Panc1 (cell line): ENCODE results near the gene TMEM117. TPM values are rescaled to one million over a fixed set of nuclear protein-coding genes. Genes with fewer than 3 reads are reported as not detected.

ENCODE experiments used
- ATAC-seq: fragments of 200-7000 bp; cut with Tn5 transposase; 2 replicates; pipeline ENCODE4 v1.9.1; 2020; ENCODE audit warnings: mild to moderate bottlenecking, moderate library complexity
- BruUV-seq: library from RNA; stranded (reverse); fragments of 400-500 nt; replicated peaks from 2 replicates; lab custom pipeline; 2021; lab: Mats Ljungman, UMichigan
- CTCF ChIA-PET: fragments of 300-600 bp; sonication (Branson Sonifier 250); formaldehyde crosslinking; loops from one replicate; lab custom pipeline; 2022; ENCODE audit warnings: antibody characterized with exemption; lab: Charles Lee
- POLR2A ChIA-PET: fragments of 300-600 bp; sonication (Branson Sonifier 250); formaldehyde crosslinking; loops from one replicate; lab custom pipeline; 2022; ENCODE audit warnings: antibody characterized with exemption; lab: Charles Lee
- DNase-seq: peaks from one replicate; pipeline ENCODE4 v3.0.0-alpha.2; 2010; ENCODE audit warnings: low read depth, low spot score
- H3K27ac ChIP-seq: 2 replicates; pipeline ENCODE4 v1.5.1; 2011; ENCODE audit warnings: mild to moderate bottlenecking, low read length, inconsistent platforms
- H3K27me3 ChIP-seq: fragments of 200-500 bp; sonication (Bioruptor generic); 2 replicates; pipeline ENCODE4 v1.6.0; 2014; ENCODE audit warnings: low read length, inconsistent platforms; ENCODE audit not compliant: control insufficient read depth, insufficient read depth
- H3K36me3 ChIP-seq: fragments of 200-500 bp; sonication (Bioruptor generic); 2 replicates; pipeline ENCODE4 v1.5.1; 2014; ENCODE audit warnings: inconsistent platforms, mild to moderate bottlenecking, low read length, moderate library complexity; ENCODE audit not compliant: control insufficient read depth, insufficient read depth
- H3K4me1 ChIP-seq: 2 replicates; pipeline ENCODE4 v1.5.1; 2011; ENCODE audit warnings: inconsistent platforms, mild to moderate bottlenecking, low read length, moderate library complexity; ENCODE audit not compliant: control insufficient read depth, insufficient read depth
- H3K4me3 ChIP-seq, 2 experiments: 2 replicates each; pipeline ENCODE4 v1.5.1; 2011 to 2012; ENCODE audit warnings: low read depth in 2 of 2, low read length in 2 of 2, mild to moderate bottlenecking in 2 of 2, inconsistent platforms in 1 of 2, moderate library complexity in 1 of 2
- H3K9me3 ChIP-seq: fragments of 200-500 bp; sonication (Bioruptor generic); 2 replicates; pipeline ENCODE4 v1.5.1; 2014; ENCODE audit warnings: low read depth, mild to moderate bottlenecking, inconsistent platforms, low read length, moderate library complexity; ENCODE audit not compliant: control insufficient read depth, insufficient read depth
- CTCF ChIP-seq: fragments of 450-650 bp; IDR thresholded peaks from 2 replicates; pipeline ENCODE4 v1.5.1; 2017; ENCODE audit warnings: mild to moderate bottlenecking
- POLR2AphosphoS5 ChIP-seq: IDR thresholded peaks from 2 replicates; pipeline ENCODE4 v1.6.1; 2012; ENCODE audit warnings: mild to moderate bottlenecking, low read depth, low read length, moderate library complexity
- REST ChIP-seq, 2 experiments: IDR thresholded peaks; 2 replicates each; pipeline ENCODE4 v1.6.1; 2011 to 2012; ENCODE audit warnings: low read depth in 2 of 2, control low read depth in 1 of 2, low read length in 1 of 2, mild to moderate bottlenecking in 1 of 2, moderate library complexity in 1 of 2; ENCODE audit not compliant: insufficient read depth in 1 of 2
- SIN3A ChIP-seq: IDR thresholded peaks from 2 replicates; pipeline ENCODE4 v1.6.1; 2012; ENCODE audit warnings: low read depth, mild to moderate bottlenecking, low read length, moderate library complexity, borderline replicate concordance; ENCODE audit not compliant: insufficient read depth
- TCF7L2 ChIP-seq: IDR thresholded peaks from 2 replicates; pipeline ENCODE4 v1.6.1; 2011; ENCODE audit warnings: mild to moderate bottlenecking, low read depth, low read length, inconsistent platforms
- in situ Hi-C: cut with HindIII; loops from 2 replicates; pipeline ENCODE4 v1.10.0; 2016; ENCODE audit warnings: low sequenced_read_pairs, low pct_unique_long_range_greater_than_20kb
- intact Hi-C: fragments of 100-400 bp; cut with micrococcal nuclease; formaldehyde crosslinking; loops from one replicate; pipeline ENCODE4 v1.10.0; 2022; ENCODE audit not compliant: unreplicated experiment
- total RNA-seq: library from RNA; stranded (reverse); gene quantifications from one replicate; pipeline ENCODE4 v1.2.1, GENCODE V29; 2021; ENCODE audit not compliant: unreplicated experiment

TMEM117 gene
- total RNA-seq, 1 experiment from 2014 or later = 5.5 TPM

GRCh38 chr12:44342371-44342770 is 506.5 kb downstream of the TMEM117 start:
- H3K27me3 ChIP-seq = no peaks in the 10 kb centered on the region
- CTCF ChIA-PET = interaction anchor here (0.7 kb wide), 1 partner anchor 14 kb away, joined by 3 read pairs; no protein-coding TSS in a partner anchor

GRCh38 chr12:44347145-44347544 is 511.3 kb downstream of the TMEM117 start:
- H3K4me1 ChIP-seq = no peaks in the 10 kb centered on the region
- in situ Hi-C loops = no loop called here
- ATAC-seq = no peak
- intact Hi-C loops = no loop called here
- POLR2A ChIA-PET = no interaction called here
- no peak overlapping the region for H3K4me3 ChIP-seq
- H3K9me3 ChIP-seq = no peaks in the 10 kb centered on the region
- no peaks in the 10 kb centered on the region for H3K27me3 ChIP-seq
- CTCF ChIA-PET = no interaction called here
- no peak overlapping the region for H3K27ac ChIP-seq
- TF ChIP-seq TCF7L2 (no peak), POLR2AphosphoS5 (no peak), SIN3A (no peak), REST (IDR thresholded peaks at IDR 0.05; ENCODE audit: insufficient read depth in 1 of 2, low read depth in 2 of 2, low read length in 1 of 2) (no peak), CTCF (no peak)
- no peak for DNase-seq
- no peaks in the 10 kb centered on the region for H3K36me3 ChIP-seq
- BruUV-seq = no TSS peak

More at GRCh38 chr12:44342371-44342770, 506.5 kb downstream of the TMEM117 start:
- no peak for TF ChIP-seq SIN3A
- no peak for TF ChIP-seq CTCF
- TF ChIP-seq POLR2AphosphoS5 = no peak
- TF ChIP-seq TCF7L2 = no peak
- TF ChIP-seq REST (IDR thresholded peaks at IDR 0.05; ENCODE audit: insufficient read depth in 1 of 2, low read depth in 2 of 2, low read length in 1 of 2) = no peak
- in situ Hi-C loops (no loop called here), intact Hi-C loops (no loop called here)
- Histone ChIP-seq H3K4me3 (no peak overlapping the region), H3K4me1 (no peaks in the 10 kb centered on the region), H3K9me3 (peaks cover 2% of the 10 kb centered on the region; the same call in 1 of the 2 replicates), H3K27ac (no peak overlapping the region), H3K36me3 (no peaks in the 10 kb centered on the region)
- POLR2A ChIA-PET = interaction anchor here (0.6 kb wide), 1 partner anchor 1372 kb away, joined by 9 read pairs; no protein-coding TSS in a partner anchor
- ATAC-seq (no peak), DNase-seq (no peak)
- no TSS peak for BruUV-seq
